ENCODE results near the gene SIGMAR1.

SIGMAR1 gene

DNA sequence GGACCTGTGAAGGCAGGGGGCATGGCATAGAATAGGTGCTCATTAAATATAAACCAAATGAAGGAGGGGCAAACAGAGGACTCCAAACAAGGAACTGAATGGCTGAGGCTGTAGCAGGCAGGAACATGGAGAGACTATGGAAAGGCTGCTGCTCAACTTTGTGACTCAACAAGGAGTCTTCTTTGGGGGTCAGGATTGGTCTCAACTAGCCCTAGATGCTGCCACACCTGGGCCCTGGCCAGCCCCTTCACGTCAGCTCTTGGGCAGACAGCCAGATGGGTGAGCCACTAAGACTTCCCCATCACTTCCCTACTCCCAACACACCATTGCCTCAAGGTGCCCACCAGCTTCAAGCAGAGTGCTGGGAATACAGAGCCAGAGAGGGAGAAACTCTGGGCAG lies 36.7 kb downstream of the SIGMAR1 start:
- DNase-seq: no peak

GRCh38 chr9:34599546-34599945 lies 38.0 kb downstream of the SIGMAR1 start:
- DNase-seq: no peak

- DNase-seq: no peak
Observed at GRCh38 chr9:34594177-34594576, 43.4 kb downstream of the SIGMAR1 start.

- DNase-seq: no peak
Observed at GRCh38 chr9:34592895-34593601, 44.5 kb downstream of the SIGMAR1 start.

DNA sequence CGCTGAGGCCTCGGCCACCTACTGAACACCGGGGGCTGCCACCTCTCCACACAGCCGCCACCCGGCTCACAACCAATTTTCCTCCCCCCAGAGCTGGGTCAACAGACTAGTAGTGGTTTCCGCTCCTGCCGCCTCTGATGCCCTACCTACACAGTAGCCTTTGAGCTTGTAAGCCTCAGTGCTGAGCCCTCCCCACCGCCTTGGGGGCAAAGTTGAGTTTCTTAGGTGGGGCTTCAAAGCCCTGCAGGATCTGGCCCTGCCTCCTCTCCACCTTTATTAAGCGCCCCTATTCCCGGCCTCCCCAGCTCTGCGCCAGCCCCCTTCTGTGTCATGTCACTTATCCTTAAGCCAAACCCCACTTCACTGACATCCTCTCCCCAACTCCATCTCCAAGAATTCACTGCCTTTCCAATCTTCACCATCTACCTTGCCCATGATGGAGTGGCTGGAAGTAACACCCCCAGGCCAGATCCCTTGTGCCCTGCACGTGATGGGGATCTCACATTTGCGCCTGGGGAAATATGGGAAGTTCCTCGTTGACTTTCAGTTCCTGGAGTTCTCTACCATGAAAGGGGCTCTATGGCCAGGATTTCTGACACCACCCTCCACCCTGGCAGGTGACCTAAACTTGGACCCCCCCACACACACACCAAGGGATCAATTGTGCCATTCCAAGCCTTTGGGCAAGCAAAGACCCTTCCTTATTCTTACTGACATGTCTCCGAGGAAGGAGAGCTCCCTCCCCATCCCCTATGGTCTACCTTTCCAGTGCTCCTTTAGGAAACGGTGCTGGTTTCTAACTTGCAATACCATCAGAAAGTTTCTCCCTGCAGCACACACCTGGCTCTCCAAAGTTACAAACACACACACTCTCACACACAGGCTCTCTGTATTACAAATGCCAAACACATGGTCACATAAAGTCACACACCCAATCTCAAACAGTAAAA lies 45.4 kb downstream of the SIGMAR1 start:
- DNase-seq: no peak

DNA sequence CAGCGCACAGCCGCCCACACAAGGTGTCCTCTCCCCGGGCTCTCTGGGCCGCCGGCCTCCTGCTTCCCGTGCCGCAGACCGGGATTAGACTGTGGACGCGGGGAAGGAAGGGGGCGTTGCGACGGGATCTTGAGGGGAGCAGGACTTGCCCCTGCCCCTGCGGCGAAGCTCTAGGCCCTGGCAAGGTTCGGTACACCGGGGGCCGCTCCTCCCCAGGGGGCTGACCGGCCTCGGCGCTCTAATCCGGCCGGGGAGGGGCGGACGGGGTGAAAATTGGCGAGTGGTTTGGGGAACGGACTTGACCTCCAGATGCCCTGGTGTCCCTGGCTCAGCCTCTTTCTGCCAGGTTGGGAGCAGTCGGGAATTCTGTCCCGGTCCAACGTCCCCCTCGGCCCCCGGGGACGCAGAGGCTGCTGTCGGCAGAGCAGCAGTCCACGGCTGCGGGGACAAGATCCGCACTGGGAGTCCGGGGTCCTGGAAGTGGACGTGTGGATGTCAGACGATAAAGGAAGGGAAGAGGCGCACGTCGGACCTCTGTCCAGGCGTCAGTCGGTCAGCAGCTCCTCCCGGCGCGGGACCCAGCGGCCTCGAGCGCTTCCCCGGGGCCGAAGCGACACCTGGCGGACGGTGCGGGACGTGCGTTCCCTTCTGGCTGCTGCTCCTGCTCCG lies 46.2 kb downstream of the SIGMAR1 start:
- DNase-seq: peak; percentile 67

GRCh38 chr9:34590381-34591247 lies 47.0 kb downstream of the SIGMAR1 start:
- DNase-seq: no peak

GRCh38 chr9:34589636-34590380 lies 47.8 kb downstream of the SIGMAR1 start, which contains the start of gene CNTFR:
TSS of gene CNTFR (minus strand) at chr9:34589724. CDS start at chr9:34568981, 20,743 bp downstream.
- DNase-seq: no peak

DNA sequence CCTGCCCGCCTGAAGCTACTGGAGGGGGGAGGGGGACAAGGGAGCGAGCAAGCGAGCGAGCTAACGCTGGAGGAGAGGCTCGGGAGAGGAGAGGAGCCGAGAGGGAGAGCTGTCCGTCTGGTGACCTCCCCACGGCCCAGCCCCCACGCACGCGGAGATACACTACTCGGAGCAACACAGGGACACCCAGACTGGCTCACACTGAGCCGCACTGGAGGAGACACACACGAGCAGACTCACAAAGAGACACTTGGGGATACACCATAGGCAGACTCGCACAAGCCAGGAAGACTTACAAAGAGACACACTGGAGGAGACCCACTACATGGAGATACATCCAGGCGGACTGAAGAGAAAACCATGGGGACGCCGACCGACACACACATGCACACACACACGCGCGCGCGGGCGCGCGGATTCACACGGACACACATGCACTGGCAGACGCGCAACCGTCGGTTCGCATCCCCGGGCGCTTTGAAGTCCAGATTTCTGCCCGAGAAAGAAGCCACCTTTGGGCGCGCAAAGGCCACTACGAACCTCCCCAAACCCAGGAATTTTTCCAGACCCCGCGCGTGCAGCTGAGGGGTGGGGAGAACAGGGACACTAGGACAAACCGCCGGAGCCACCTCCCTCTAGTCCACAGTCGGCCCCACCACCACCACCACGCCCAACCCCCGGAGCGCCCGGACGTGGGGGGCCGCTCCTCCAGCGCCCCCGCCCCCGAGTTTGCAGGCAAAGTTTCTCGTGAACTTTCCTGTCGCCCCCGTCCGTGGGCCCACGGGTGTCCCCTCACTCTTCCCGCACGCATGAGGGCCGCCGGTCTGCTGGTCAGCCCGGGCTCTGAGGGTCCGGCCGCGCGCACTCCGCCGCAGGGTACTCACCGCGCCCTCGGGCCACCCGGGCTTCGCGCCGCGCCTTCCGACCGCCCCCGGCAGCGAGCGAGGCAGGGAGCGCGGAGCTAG lies 48.6 kb downstream of the SIGMAR1 start:
- no peak for DNase-seq

- no peak for DNase-seq
Observed at GRCh38 chr9:34587271-34587670, 50.3 kb downstream of the SIGMAR1 start.

GRCh38 chr9:34585946-34586669 lies 51.5 kb downstream of the SIGMAR1 start:
- DNase-seq: no peak

DNA sequence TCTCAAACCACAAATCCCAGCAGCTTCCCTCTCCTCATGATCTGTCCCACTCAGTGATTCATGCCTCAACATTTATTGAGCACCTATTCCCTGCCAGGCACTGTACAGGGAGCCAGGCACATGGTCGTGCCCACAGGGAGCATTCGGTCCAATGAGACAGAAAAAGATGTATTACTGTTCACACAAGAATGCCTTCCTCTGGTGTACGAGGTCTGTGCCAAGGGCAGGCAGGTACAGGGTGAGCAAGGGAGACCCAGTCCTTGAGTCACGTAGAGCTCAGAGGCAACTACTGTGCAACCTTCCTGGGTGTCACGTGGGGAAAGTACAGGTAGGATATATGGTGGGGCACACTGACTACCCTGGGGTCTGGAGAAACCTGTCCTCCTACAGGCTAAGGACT lies 52.6 kb downstream of the SIGMAR1 start:
- no peak for DNase-seq

Data from CD4-positive, alpha-beta T cell treated with Interferon gamma for 1 hour (primary cell).